K562 (cell line): ENCODE measurements around the gene NCKAP1. TPM values are rescaled to one million over a fixed set of nuclear protein-coding genes. Genes with fewer than 3 reads are reported as not detected.
A peak's percentile ranks its signal among the peaks of the same experiment; 100 is the strongest.

Experiments used
- ATAC-seq: fragments of 200-7000 bp; cut with Tn5 transposase; 3 replicates; pipeline ENCODE4 v1.9.1; 2020; ENCODE audit warnings: moderate library complexity
- BruUV-seq: library from RNA; stranded (reverse); fragments of 400-500 nt; replicated peaks from 2 replicates; lab custom pipeline; 2021; lab: Mats Ljungman, UMichigan
- CTCF ChIA-PET: fragments of 300-600 bp; formaldehyde crosslinking; extraction: SDS; loops from one replicate; lab custom pipeline; 2021; ENCODE audit warnings: low intra/inter-chr PET ratio; lab: Yijun Ruan, JAX
- POLR2A ChIA-PET: fragments of 300-600, 350-650 bp; sonication (Branson Sonifier 250); formaldehyde crosslinking; extraction: SDS; loops from one replicate; lab custom pipeline; 2021; ENCODE audit warnings: antibody characterized with exemption, inconsistent platforms; lab: Yijun Ruan, JAX
- DNase-seq, 4 experiments: peaks; one replicate each; pipeline versions ENCODE4 v3.0.0 to v3.0.0-alpha.2; 2011 to 2018; ENCODE audit warnings: low spot score in 3 of 4, mixed read lengths in 3 of 4; ENCODE audit errors: extremely low read depth in 1 of 4
- FAIRE-seq: peaks from 2 replicates; lab custom pipeline; 2011; peaks lifted over from hg19 to GRCh38; lab: Jason Lieb, UNC
- H2AFZ ChIP-seq: 2 replicates; pipeline ENCODE4 v1.6.0; 2011; ENCODE audit warnings: low read depth, low read length, control low read depth, inconsistent platforms
- H3K27ac ChIP-seq: fragments of 200-600 bp; 3 replicates; pipeline ENCODE4 v1.8.0; 2011; ENCODE audit warnings: low read depth, mild to moderate bottlenecking, control low read depth, inconsistent platforms, low read length, moderate library complexity, mixed read lengths; ENCODE audit errors: extremely low read depth
- H3K27me3 ChIP-seq, 2 experiments: fragments of 300-600 bp in 1 of 2; 2 replicates in 1 of 2; 3 replicates in 1 of 2; pipeline versions ENCODE4 v1.6.0 to v1.8.0; 2011; ENCODE audit warnings: inconsistent platforms in 2 of 2, low read length in 2 of 2, mild to moderate bottlenecking in 1 of 2, mixed read lengths in 1 of 2, moderate library complexity in 1 of 2; ENCODE audit not compliant: control insufficient read depth in 2 of 2, insufficient read depth in 2 of 2
- H3K36me3 ChIP-seq: fragments of 300-600 bp; 3 replicates; pipeline ENCODE4 v1.8.0; 2011; ENCODE audit warnings: mild to moderate bottlenecking, low read length, inconsistent platforms; ENCODE audit not compliant: control insufficient read depth, insufficient read depth
- H3K4me1 ChIP-seq, 2 experiments: fragments of 200-600 bp in 1 of 2; replicated peaks in 1 of 2; 2 replicates in 1 of 2; 3 replicates in 1 of 2; pipeline versions ENCODE4 v1.5.1 to v1.8.0; 2011; ENCODE audit warnings: inconsistent platforms in 2 of 2, low read length in 2 of 2, mild to moderate bottlenecking in 1 of 2, mixed read lengths in 1 of 2, moderate library complexity in 1 of 2; ENCODE audit not compliant: control insufficient read depth in 2 of 2, insufficient read depth in 2 of 2
- H3K4me2 ChIP-seq: 2 replicates; pipeline ENCODE4 v1.6.1; 2011; ENCODE audit warnings: low read length, control low read depth, inconsistent platforms, mixed read lengths; ENCODE audit not compliant: insufficient read depth
- H3K4me3 ChIP-seq: fragments of 200-600 bp; sonication (generic), shearing (Covaris generic); 2 replicates; pipeline ENCODE4 v1.5.1; 2016; ENCODE audit warnings: control low read depth, inconsistent platforms
- H3K79me2 ChIP-seq: fragments of 200-600 bp; 3 replicates; pipeline ENCODE4 v1.8.0; 2011; ENCODE audit warnings: low read length, inconsistent platforms; ENCODE audit not compliant: control insufficient read depth, insufficient read depth
- H3K9ac ChIP-seq, 2 experiments: 2 replicates each; pipeline versions ENCODE4 v1.6.0 to v1.6.1; 2011; ENCODE audit warnings: low read depth in 2 of 2, low read length in 2 of 2, control low read depth in 1 of 2, inconsistent platforms in 1 of 2, mild to moderate bottlenecking in 1 of 2, mixed read lengths in 1 of 2; ENCODE audit not compliant: insufficient read depth in 1 of 2
- H3K9me1 ChIP-seq: one replicate; pipeline ENCODE4 v1.6.0; 2011; ENCODE audit warnings: inconsistent platforms, mild to moderate bottlenecking, low read length, moderate library complexity; ENCODE audit not compliant: control insufficient read depth, insufficient read depth
- H3K9me3 ChIP-seq: replicated peaks from 2 replicates; pipeline ENCODE4 v1.5.1; 2011; ENCODE audit warnings: low read depth, low read length, inconsistent platforms; ENCODE audit not compliant: control insufficient read depth, insufficient read depth
- H4K20me1 ChIP-seq: replicated peaks from 2 replicates; pipeline ENCODE4 v1.6.1; 2011; ENCODE audit warnings: low read length, inconsistent platforms, mixed read lengths; ENCODE audit not compliant: control insufficient read depth, insufficient read depth
- CEBPB ChIP-seq: fragments of 450-650 bp; IDR thresholded peaks from 2 replicates; pipeline ENCODE4 v1.6.1; 2016; ENCODE audit warnings: missing genetic modification characterization, missing compliant biosample characterization
- CEBPG ChIP-seq, 3 experiments: fragments of 200-800 bp in 1 of 3; sonication (Bioruptor generic) in 1 of 3; sonication (generic) in 1 of 3; formaldehyde crosslinking in 1 of 3; IDR thresholded peaks in 2 of 3; conservative IDR thresholded peaks in 1 of 3; 2 replicates each; pipeline versions ENCODE4 v1.6.1 to v1.8.0; 2016 to 2022; ENCODE audit warnings: missing compliant biosample characterization in 2 of 3, missing genetic modification characterization in 2 of 3, mild to moderate bottlenecking in 1 of 3, missing genetic modification reagents in 1 of 3
- HINFP ChIP-seq: fragments of 450-650 bp; conservative IDR thresholded peaks from 2 replicates; pipeline ENCODE4 v1.6.1; 2016; ENCODE audit warnings: missing genetic modification characterization, low read depth, mild to moderate bottlenecking, control low read depth, missing compliant biosample characterization
- NEUROD1 ChIP-seq: fragments of 150-350 bp; IDR thresholded peaks from 2 replicates; pipeline ENCODE4 v1.6.1; 2014; ENCODE audit warnings: borderline replicate concordance, low read length, low read depth; ENCODE audit not compliant: partially characterized antibody
- POLR2A ChIP-seq: fragments of 450-650 bp; conservative IDR thresholded peaks from 2 replicates; pipeline ENCODE4 v1.6.1; 2016
- POLR2AphosphoS2 ChIP-seq: IDR thresholded peaks from 2 replicates; pipeline ENCODE4 v1.6.1; 2012; ENCODE audit warnings: low read length, improper control_type of control experiment
- RAD51 ChIP-seq: fragments of 450-650 bp; IDR thresholded peaks from 2 replicates; pipeline ENCODE4 v1.7.1; 2016; ENCODE audit warnings: low read depth, mild to moderate bottlenecking, borderline replicate concordance
- RFX1 ChIP-seq: fragments of 450-650 bp; IDR thresholded peaks from 2 replicates; pipeline ENCODE4 v1.6.1; 2016; ENCODE audit warnings: mild to moderate bottlenecking, moderate library complexity
- RUNX1 ChIP-seq: sonication (generic); IDR thresholded peaks from 2 replicates; pipeline ENCODE4 v1.6.1; 2016; ENCODE audit warnings: antibody characterized with exemption, low read depth
- SUPT5H ChIP-seq: fragments of 450-650 bp; IDR thresholded peaks from 2 replicates; pipeline ENCODE4 v1.6.1; 2016
- ZNF512 ChIP-seq: IDR thresholded peaks from 2 replicates; pipeline ENCODE4 v1.6.1; 2016; ENCODE audit warnings: missing genetic modification characterization, missing compliant biosample characterization
- WGBS: fragments of 100-300 bp; shearing (Covaris generic); methylation state at CpG from one replicate; pipeline ENCODE4 v1.1.6; 2016; ENCODE audit warnings: low coverage, mixed read lengths; ENCODE audit not compliant: insufficient coverage; ENCODE audit errors: missing lambda C conversion rate; 5-methylcytosine and 5-hydroxymethylcytosine counted together
- in situ Hi-C: fragments of 300-500 bp; cut with MboI; formaldehyde crosslinking; loops from 4 replicates; pipeline ENCODE4 v1.15.0; 2018; ENCODE audit warnings: inconsistent platforms, mixed read lengths
- intact Hi-C: fragments of 100-400 bp; cut with micrococcal nuclease; formaldehyde crosslinking; loops from 2 replicates; pipeline ENCODE4 v1.14.2; 2022
- polyA plus RNA-seq, 8 experiments: library from polyadenylated mRNA; depleted of rRNA in 4 of 8; stranded (reverse) in 5 of 8; unstranded in 3 of 8; fragments of >200 nt; fragmentation: Nextera tagmentation in 2 of 8; fragmentation: Illumina TruSeq in 1 of 8; extraction: Ambion mirVana in 2 of 8; extraction: Trizol in 1 of 8; gene quantifications; 2 replicates each; pipeline versions ENCODE4 v1.2.1 to v1.2.3, GENCODE V29; 2011 to 2014; ENCODE audit warnings: inconsistent platforms in 1 of 8, missing spikeins in 1 of 8
- total RNA-seq, 7 experiments: library from RNA; depleted of rRNA in 6 of 7; stranded (reverse); fragments of >200 nt in 6 of 7; fragmentation: Illumina TruSeq in 2 of 7; extraction: Trizol in 2 of 7; gene quantifications; 2 replicates each; pipeline versions ENCODE4 v1.2.1 to v1.2.3, GENCODE V29; 2011 to 2021; ENCODE audit warnings: low replicate concordance in 1 of 7

The NCKAP1 gene
- total and polyA plus RNA-seq, 9 of the 15 experiments (the other 6 are each of a cell fraction or from before 2014, with no cell fraction given), result 34.0 to 153 (median 88.7) TPM

- TF ChIP-seq HINFP (tag) (no peak), RUNX1 (no peak), POLR2AphosphoS2 (no peak), RAD51 (no peak), RFX1 (no peak), NEUROD1 (no peak)
Measured at GRCh38 chr2:182920631-182921056, 117.6 kb downstream of the NCKAP1 start (continued).

GRCh38 chr2:182920089-182920488 is 118.2 kb downstream of the NCKAP1 start:
- peaks cover 52% of the 10 kb centered on the region for H3K36me3 ChIP-seq
- H3K4me2 ChIP-seq, result no peak overlapping the region
- no peaks in the 10 kb centered on the region for H4K20me1 ChIP-seq
- ATAC-seq, result no peak; the same call in 2 of the 3 replicates
- no peaks in the 10 kb centered on the region for H3K79me2 ChIP-seq
- no peaks in the 10 kb centered on the region for H3K4me1 ChIP-seq
- H3K9me3 ChIP-seq, result no peaks in the 10 kb centered on the region
- 93% methylated on average over 7 of the region's 7 CpGs for WGBS
- no peaks in the 10 kb centered on the region for H3K9me1 ChIP-seq
- in situ Hi-C loops, result no loop called here
- no peak overlapping the region for H3K9ac ChIP-seq
- ChIA-PET CTCF (no interaction called here), POLR2A (interaction anchor here (0.6 kb wide), 1 partner anchor 111 kb away, joined by 3 read pairs; no protein-coding TSS in a partner anchor)
- FAIRE-seq, result no peak
- no peak for DNase-seq
- intact Hi-C loops, result no loop called here
- H3K27ac ChIP-seq, result no peak overlapping the region
- no peaks in the 10 kb centered on the region for H3K27me3 ChIP-seq
- no peak overlapping the region for H2AFZ ChIP-seq
- no TSS peak for BruUV-seq
- peak; percentile 78 for TF ChIP-seq CEBPB (tag)
- no peak for TF ChIP-seq ZNF512 (tag)
- TF ChIP-seq SUPT5H, result 0 out of 2 replicates have a peak, but pooled peaks have one; percentile 29
- 0 out of 2 replicates have a peak, but pooled peaks have one; percentile 35 for TF ChIP-seq POLR2A
- TF ChIP-seq CEBPG (CRISPR knock-in tag; IDR thresholded peaks at IDR 0.05), result no peak
- peak; percentile 40 to 66; a peak in 2 of 4 replicates for TF ChIP-seq CEBPG (tag; conservative IDR thresholded peaks at IDR 0.05 in 1 of 2, IDR thresholded peaks at IDR 0.05 in 1 of 2)
- H3K4me3 ChIP-seq, result no peak overlapping the region
